GM19023 (cell line): ENCODE data around the gene CTSE.

ENCODE experiments used
- ATAC-seq: cut with Tn5 transposase; IDR thresholded peaks from one replicate; pipeline ENCODE4 v1.9.1; 2021; ENCODE audit warnings: mild to moderate bottlenecking, moderate library complexity; ENCODE audit not compliant: unreplicated experiment

The CTSE gene

GRCh38 chr1:206050655-206051235 is 27.1 kb upstream of the CTSE start:
- ATAC-seq: peak; percentile 86

- ATAC-seq: no peak
These were observed 26.4 kb upstream of the CTSE start for GRCh38 chr1:206049919-206050600.

GRCh38 chr1:206049293-206049692 is 25.6 kb upstream of the CTSE start:
- ATAC-seq: peak; percentile 34

- ATAC-seq: no peak
These were observed 24.9 kb upstream of the CTSE start for GRCh38 chr1:206048582-206048981.

- no peak for ATAC-seq
These were observed 23.6 kb upstream of the CTSE start for GRCh38 chr1:206047271-206047670.

GRCh38 chr1:206041640-206042039 is 17.9 kb upstream of the CTSE start:
- no peak for ATAC-seq

- ATAC-seq: no peak
These were observed 16.6 kb upstream of the CTSE start for GRCh38 chr1:206040328-206040727.

- ATAC-seq: no peak
These were observed 15.6 kb upstream of the CTSE start for GRCh38 chr1:206039046-206039973.

- ATAC-seq: no peak
These were observed 13.9 kb upstream of the CTSE start for GRCh38 chr1:206037581-206037980.

- ATAC-seq: no peak
These were observed 13.2 kb upstream of the CTSE start for GRCh38 chr1:206036663-206037455.

GRCh38 chr1:206035027-206035426 is 11.3 kb upstream of the CTSE start:
- ATAC-seq: no peak

GRCh38 chr1:206032380-206033140 is 8.9 kb upstream of the CTSE start:
- no peak for ATAC-seq

- peak; percentile 71 for ATAC-seq
These were observed 7.0 kb upstream of the CTSE start for GRCh38 chr1:206030714-206031113.

- no peak for ATAC-seq
These were observed 6.5 kb upstream of the CTSE start for GRCh38 chr1:206030191-206030590.

- ATAC-seq: no peak
These were observed 5.8 kb upstream of the CTSE start for GRCh38 chr1:206029484-206029883.

- no peak for ATAC-seq
These were observed 1.7 kb upstream of the CTSE start for GRCh38 chr1:206025283-206025820.

GRCh38 chr1:206022766-206023165 is 929 bp downstream of the CTSE start:
- ATAC-seq: no peak

GRCh38 chr1:206021626-206022365 is 1.9 kb downstream of the CTSE start:
- no peak for ATAC-seq

GRCh38 chr1:206021008-206021625 is 2.6 kb downstream of the CTSE start:
- no peak for ATAC-seq
